ENCODE data around the gene ZIK1. TPM values are rescaled to one million over a fixed set of nuclear protein-coding genes. Genes with fewer than 3 reads are reported as not detected.

ZIK1 gene
- total and polyA plus RNA-seq, 2 of the 4 experiments (the other 2 are of a cell fraction) = 4.1 to 11.8 TPM

DNA sequence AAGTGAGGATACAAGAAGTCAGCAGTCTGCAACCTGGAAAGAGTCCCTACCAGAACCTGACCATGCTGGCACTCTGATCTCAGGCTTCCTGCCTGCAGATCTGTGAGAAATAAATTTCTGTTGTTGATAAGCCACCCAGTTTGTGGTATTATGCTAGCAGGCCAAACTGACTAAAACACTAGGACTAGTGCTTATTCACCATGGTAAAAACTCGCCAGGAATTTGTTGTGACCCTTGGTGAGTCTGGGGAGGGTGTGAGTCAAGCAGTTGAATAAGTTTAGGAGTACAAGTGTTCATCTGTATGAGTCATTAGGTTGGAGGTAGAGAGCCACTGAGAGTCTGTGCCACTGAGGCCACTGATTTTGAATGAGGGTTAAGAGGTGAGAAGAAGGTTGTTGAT is 3.6 kb downstream of the ZIK1 start:
- intact Hi-C loops (cut with micrococcal nuclease) = no loop called here
- H3K4ac ChIP-seq (ENCODE audit: low read depth, low read length) = no peak overlapping the region
- ATAC-seq (ENCODE audit: low read depth) (peak; percentile 47), DNase-seq (peak; percentile 87)
- TF ChIP-seq CHD1 (IDR thresholded peaks at IDR 0.05; ENCODE audit: low read depth, low read length) = no peak
- no peak for TF ChIP-seq MAZ (IDR thresholded peaks at IDR 0.05; ENCODE audit: borderline replicate concordance, low read depth, low read length)
- TF ChIP-seq POLR2A (IDR thresholded peaks at IDR 0.05; ENCODE audit: low read depth, low read length) = no peak
- ChIA-PET CTCF (no interaction called here), POLR2A (ENCODE audit: unreplicated experiment) (no interaction called here)
- H4K20me1 ChIP-seq (ENCODE audit: insufficient read depth, low read length) = 0 out of 2 replicates have a peak, but pooled peaks cover 3% of the 10 kb centered on the region
- peaks cover 14 to 33% of the 10 kb centered on the region in 2 experiments for H3K79me1 ChIP-seq (ENCODE audit: low read depth in 1 of 2, low read length in 2 of 2)
- dilution Hi-C loops (cut with HindIII; ENCODE audit: low sequenced_read_pairs, unreplicated experiment) = no loop called here
- H3K4me2 ChIP-seq (ENCODE audit: low read depth, low read length) = no peak overlapping the region
- H2BK120ac ChIP-seq (ENCODE audit: low read depth, low read length) = no peak overlapping the region
- H2BK5ac ChIP-seq (ENCODE audit: low read depth, low read length, poor library complexity, severe bottlenecking) = no peak overlapping the region
- no peak overlapping the region for H3K9ac ChIP-seq (ENCODE audit: low read depth, low read length)
- no peak overlapping the region for H2BK15ac ChIP-seq (ENCODE audit: low read depth, low read length)
- H3K56ac ChIP-seq (ENCODE audit: extremely low read depth, insufficient read depth, low read length) = no peak overlapping the region
- in situ Hi-C loops (cut with MboI; ENCODE audit: low sequenced_read_pairs) = no loop called here
- no peak overlapping the region for H3K14ac ChIP-seq (replicated peaks; ENCODE audit: low read depth, low read length)
- H3K36me3 ChIP-seq (ENCODE audit: control insufficient read depth, insufficient read depth, low read length) = peaks cover 39% of the 10 kb centered on the region
- BruUV-seq (replicated peaks) = no TSS peak
- no peak overlapping the region for H2AK9ac ChIP-seq (replicated peaks; ENCODE audit: low read depth, low read length, poor library complexity)
- H3K9me3 ChIP-seq (ENCODE audit: control insufficient read depth, insufficient read depth, low read length) = peaks cover 52% of the 10 kb centered on the region
- H3K23ac ChIP-seq (ENCODE audit: low read depth, low read length) = no peak overlapping the region
- H3K9me1 ChIP-seq (ENCODE audit: insufficient read depth, low read length) = no peaks in the 10 kb centered on the region; the same call in 1 of the 2 replicates
- H2AK5ac ChIP-seq (ENCODE audit: low read depth, low read length) = no peak overlapping the region
- no CpG with 5 or more reads among the region's 1 CpG for WGBS, 2 experiments (ENCODE audit: extremely low coverage in 2 of 2, insufficient read length in 1 of 2)
- H2AFZ ChIP-seq (replicated peaks; ENCODE audit: low read length, poor library complexity) = no peak overlapping the region
- H3K4me3 ChIP-seq (ENCODE audit: insufficient read depth, low read depth, low read length) = no peak overlapping the region
- peaks cover 4% of the 10 kb centered on the region for H3K4me1 ChIP-seq (ENCODE audit: control insufficient read depth, insufficient read depth, low read length)
- H3K27me3 ChIP-seq (ENCODE audit: control insufficient read depth, insufficient read depth, low read length) = no peaks in the 10 kb centered on the region
- no peak overlapping the region for H3K18ac ChIP-seq (ENCODE audit: low read depth, low read length)
- no peak overlapping the region for H2BK20ac ChIP-seq (ENCODE audit: low read depth, low read length)
- H3K27ac ChIP-seq (ENCODE audit: insufficient read depth, low read length) = no peak overlapping the region
- H4K5ac ChIP-seq (ENCODE audit: low read depth, low read length) = no peak overlapping the region
- no peak overlapping the region for H4K8ac ChIP-seq (ENCODE audit: low read depth in 2 of 2, low read length in 2 of 2)
- no peak overlapping the region for H4K91ac ChIP-seq (ENCODE audit: insufficient read depth, low read depth, low read length)

Data from IMR-90 (cell line).